Measurements from ENCODE around the gene ABCD4. TPM values are rescaled to one million over a fixed set of nuclear protein-coding genes. Genes with fewer than 3 reads are reported as not detected.

Gene ABCD4
- polyA plus RNA-seq, 3 donors = 13.9 to 54.1 (median 14.2) TPM

DNA sequence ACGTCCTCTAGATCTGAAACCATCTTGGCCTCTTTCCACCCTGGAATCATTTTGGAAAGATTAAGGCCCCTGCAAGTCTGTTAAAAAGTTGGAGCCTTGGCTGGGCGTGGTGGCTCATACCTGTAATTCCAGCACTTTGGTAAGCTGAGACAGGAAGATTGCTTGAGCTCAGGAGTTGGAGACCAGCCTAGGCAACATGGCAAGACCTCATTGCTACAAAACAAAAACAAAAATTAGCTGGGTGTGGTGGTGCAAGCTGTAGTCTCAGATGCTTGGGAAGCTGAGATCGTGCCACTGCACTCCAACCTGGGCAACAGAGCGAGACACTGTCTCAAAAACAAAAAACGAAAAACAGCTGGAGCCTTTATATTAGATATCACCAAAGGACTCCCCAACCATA is 10.9 kb upstream of the ABCD4 start:
- intact Hi-C loops (cut with micrococcal nuclease) = no loop called here
- Histone ChIP-seq H3K4me1 (ENCODE audit: control insufficient read depth in 1 of 2, insufficient read depth in 2 of 2, low read length in 2 of 2) (peaks cover 0 to 9% of the 10 kb centered on the region in 2 donors), H2AFZ (ENCODE audit: insufficient read depth, low read depth, low read length, poor library complexity, severe bottlenecking) (no peak overlapping the region), H3K27ac (ENCODE audit: low read depth in 1 of 2, low read length in 2 of 2) (no peak overlapping the region), H3K9me3 (replicated peaks in 1 of 2; ENCODE audit: control insufficient read depth in 1 of 2, insufficient read depth in 1 of 2, low read length in 2 of 2) (no peaks in the 10 kb centered on the region), H3K27me3 (ENCODE audit: control insufficient read depth in 2 of 2, insufficient read depth in 2 of 2, low read length in 2 of 2) (no peaks in the 10 kb centered on the region), H3K4me2 (replicated peaks; ENCODE audit: extremely low read depth, low read length, poor library complexity, severe bottlenecking) (no peak overlapping the region), H3K9ac (ENCODE audit: insufficient read depth, low read length, poor library complexity, severe bottlenecking) (no peak overlapping the region), H3K4me3 (replicated peaks in 1 of 3; ENCODE audit: low read depth in 2 of 3, low read length in 3 of 3) (no peak overlapping the region), H3K36me3 (replicated peaks in 1 of 2; ENCODE audit: control insufficient read depth in 1 of 2, insufficient read depth in 2 of 2, low read length in 2 of 2) (no peaks in the 10 kb centered on the region), H3K79me2 (ENCODE audit: insufficient read depth, low read length) (no peaks in the 10 kb centered on the region), H4K20me1 (ENCODE audit: insufficient read depth, low read length) (no peaks in the 10 kb centered on the region)
- no peak for DNase-seq
- Mint-ChIP-seq H3K4me1 (peaks cover 13% of the 10 kb centered on the region), H3K27ac (no peak overlapping the region), H3K9me3 (no peaks in the 10 kb centered on the region), H3K36me3 (no peaks in the 10 kb centered on the region), H3K4me3 (no peak overlapping the region), H3K27me3 (ENCODE audit: low read depth in 3 of 3) (peaks cover 1 to 5% (median 3%) of the 10 kb centered on the region in 3 donors)
- TF ChIP-seq, protein P1, sequence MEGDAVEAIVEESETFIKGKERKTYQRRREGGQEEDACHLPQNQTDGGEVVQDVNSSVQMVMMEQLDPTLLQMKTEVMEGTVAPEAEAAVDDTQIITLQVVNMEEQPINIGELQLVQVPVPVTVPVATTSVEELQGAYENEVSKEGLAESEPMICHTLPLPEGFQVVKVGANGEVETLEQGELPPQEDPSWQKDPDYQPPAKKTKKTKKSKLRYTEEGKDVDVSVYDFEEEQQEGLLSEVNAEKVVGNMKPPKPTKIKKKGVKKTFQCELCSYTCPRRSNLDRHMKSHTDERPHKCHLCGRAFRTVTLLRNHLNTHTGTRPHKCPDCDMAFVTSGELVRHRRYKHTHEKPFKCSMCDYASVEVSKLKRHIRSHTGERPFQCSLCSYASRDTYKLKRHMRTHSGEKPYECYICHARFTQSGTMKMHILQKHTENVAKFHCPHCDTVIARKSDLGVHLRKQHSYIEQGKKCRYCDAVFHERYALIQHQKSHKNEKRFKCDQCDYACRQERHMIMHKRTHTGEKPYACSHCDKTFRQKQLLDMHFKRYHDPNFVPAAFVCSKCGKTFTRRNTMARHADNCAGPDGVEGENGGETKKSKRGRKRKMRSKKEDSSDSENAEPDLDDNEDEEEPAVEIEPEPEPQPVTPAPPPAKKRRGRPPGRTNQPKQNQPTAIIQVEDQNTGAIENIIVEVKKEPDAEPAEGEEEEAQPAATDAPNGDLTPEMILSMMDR (IDR thresholded peaks at IDR 0.05) = no peak
- 83% methylated on average over 1 of the region's 5 CpGs for WGBS (ENCODE audit: insufficient coverage)

DNA sequence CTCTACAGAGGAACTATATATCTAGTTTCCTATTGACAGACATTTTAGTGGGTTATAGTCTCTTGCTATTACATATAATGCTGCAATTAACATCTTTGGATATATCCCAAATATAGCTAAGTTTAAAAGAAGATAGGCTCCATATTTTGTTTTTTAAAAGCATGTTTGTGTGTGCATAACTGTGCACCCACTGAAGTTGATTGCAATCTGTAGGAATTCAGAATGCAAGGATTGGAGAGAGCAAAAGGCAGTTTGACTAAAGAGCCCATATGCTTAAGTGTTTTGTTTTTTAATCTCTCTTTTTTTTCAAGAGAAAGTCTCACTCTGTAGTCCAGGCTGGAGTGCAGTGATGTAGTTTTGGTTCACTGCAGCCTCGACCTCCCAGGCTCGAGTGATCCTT is 9.4 kb upstream of the ABCD4 start:
- 90% methylated on average over 2 of the region's 2 CpGs for WGBS (ENCODE audit: insufficient coverage)
- H3K79me2 ChIP-seq (ENCODE audit: insufficient read depth, low read length) = no peaks in the 10 kb centered on the region
- DNase-seq = no peak
- Mint-ChIP-seq H3K36me3 (no peaks in the 10 kb centered on the region), H3K27me3 (ENCODE audit: low read depth in 3 of 3) (peaks cover 1 to 2% (median 2%) of the 10 kb centered on the region in 3 donors), H3K4me1 (peaks cover 13% of the 10 kb centered on the region), H3K27ac (no peak overlapping the region), H3K9me3 (no peaks in the 10 kb centered on the region), H3K4me3 (no peak overlapping the region)
- no peaks in the 10 kb centered on the region for H3K36me3 ChIP-seq (replicated peaks in 1 of 2; ENCODE audit: control insufficient read depth in 1 of 2, insufficient read depth in 2 of 2, low read length in 2 of 2)
- no peaks in the 10 kb centered on the region for H4K20me1 ChIP-seq (ENCODE audit: insufficient read depth, low read length)
- no peak overlapping the region for H3K4me2 ChIP-seq (replicated peaks; ENCODE audit: extremely low read depth, low read length, poor library complexity, severe bottlenecking)
- no peak overlapping the region for H2AFZ ChIP-seq (ENCODE audit: insufficient read depth, low read depth, low read length, poor library complexity, severe bottlenecking)
- H3K9me3 ChIP-seq (replicated peaks in 1 of 2; ENCODE audit: control insufficient read depth in 1 of 2, insufficient read depth in 1 of 2, low read length in 2 of 2) = no peaks in the 10 kb centered on the region
- no peak overlapping the region for H3K27ac ChIP-seq (ENCODE audit: low read depth in 1 of 2, low read length in 2 of 2)
- TF ChIP-seq, protein P1 (IDR thresholded peaks at IDR 0.05) = no peak
- H3K4me1 ChIP-seq (ENCODE audit: control insufficient read depth in 1 of 2, insufficient read depth in 2 of 2, low read length in 2 of 2) = peaks cover 0 to 9% of the 10 kb centered on the region in 2 donors
- no peak overlapping the region for H3K9ac ChIP-seq (ENCODE audit: insufficient read depth, low read length, poor library complexity, severe bottlenecking)
- H3K27me3 ChIP-seq (ENCODE audit: control insufficient read depth in 2 of 2, insufficient read depth in 2 of 2, low read length in 2 of 2) = no peaks in the 10 kb centered on the region
- H3K4me3 ChIP-seq (replicated peaks in 1 of 3; ENCODE audit: low read depth in 2 of 3, low read length in 3 of 3) = no peak overlapping the region
- intact Hi-C loops (cut with micrococcal nuclease) = no loop called here
